Umbilical cord (tissue), 2 donors: ENCODE results near the gene STAM. TPM values are rescaled to one million over a fixed set of nuclear protein-coding genes. Genes with fewer than 3 reads are reported as not detected.

Experiments
- DNase-seq: peaks from one replicate; pipeline ENCODE4 v3.0.0-alpha.2; 2015; ENCODE audit warnings: low spot score
- total RNA-seq: library from RNA; depleted of rRNA; stranded (reverse); fragments of >200 nt; gene quantifications from one replicate; pipeline ENCODE4 v1.2.3, GENCODE V29; 2014; ENCODE audit warnings: low replicate concordance; ENCODE audit not compliant: insufficient read depth

The STAM gene
- total RNA-seq, 1 donor from 2014 or later = 14.7 TPM

DNA sequence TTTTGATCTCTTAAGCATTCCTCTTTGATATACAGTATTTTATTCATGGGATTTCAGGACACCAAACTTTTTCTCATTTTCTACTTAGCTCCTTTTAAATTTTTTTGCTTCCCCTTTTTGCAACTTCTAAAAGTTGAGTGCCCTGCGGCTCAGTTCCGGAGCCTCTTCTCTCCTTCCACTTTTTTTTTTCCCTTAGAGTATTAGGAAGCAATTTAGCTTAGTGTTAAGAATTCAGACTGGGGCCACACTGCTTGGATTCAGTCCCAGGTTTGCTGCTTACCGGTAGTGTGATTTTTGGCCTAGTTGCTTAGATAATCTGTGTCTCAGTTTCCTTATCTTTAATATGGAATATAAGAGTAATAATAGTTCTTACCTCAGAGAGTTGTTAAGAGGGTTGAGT lies 3.4 kb downstream of the STAM start:
- no peak for DNase-seq

- DNase-seq = no peak
Observed at GRCh38 chr10:17648243-17649035, 4.5 kb downstream of the STAM start.

- no peak for DNase-seq
Observed at GRCh38 chr10:17649052-17649451, 5.1 kb downstream of the STAM start.

- DNase-seq = peak; percentile 20
Observed at GRCh38 chr10:17649836-17650235, 5.9 kb downstream of the STAM start.

DNA sequence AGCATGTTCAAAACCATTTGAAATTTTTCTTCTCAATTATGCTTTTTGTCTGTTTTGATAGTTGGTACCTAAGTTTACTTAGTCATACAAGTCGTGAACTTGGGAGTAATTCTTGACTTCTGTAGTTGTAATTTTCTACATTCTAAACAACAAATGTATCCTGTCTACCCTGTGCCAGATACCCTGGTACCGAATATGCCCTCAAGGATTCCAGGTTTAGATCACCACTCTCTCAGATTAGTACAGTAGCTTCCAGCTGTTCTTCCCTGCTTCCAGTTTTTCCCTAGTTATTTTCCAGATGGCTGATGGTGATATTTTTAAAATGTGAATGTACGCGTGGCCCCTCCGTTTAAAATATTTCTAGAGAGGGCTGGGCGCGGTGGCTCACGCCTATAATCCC lies 6.5 kb downstream of the STAM start:
- DNase-seq = no peak

DNA sequence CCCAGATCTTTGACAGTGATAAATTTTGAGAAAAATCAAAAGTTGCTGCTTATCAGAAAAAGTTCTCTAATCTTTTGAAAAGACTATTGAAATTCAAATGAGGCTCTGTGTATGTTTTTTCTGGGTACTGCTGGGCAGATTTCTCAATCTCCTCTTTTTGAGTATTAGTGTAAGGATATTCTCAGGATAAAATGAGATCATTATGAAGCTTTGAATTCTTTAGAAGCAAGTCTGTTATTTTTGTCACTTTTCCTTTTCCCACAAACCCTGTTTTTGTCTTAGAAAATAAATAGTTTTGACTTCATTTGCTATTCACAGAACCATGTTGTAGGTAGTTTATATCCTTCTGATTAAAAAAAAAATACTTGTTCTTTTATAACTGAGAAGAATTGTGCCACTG lies 7.9 kb downstream of the STAM start:
- DNase-seq = peak; percentile 38

DNA sequence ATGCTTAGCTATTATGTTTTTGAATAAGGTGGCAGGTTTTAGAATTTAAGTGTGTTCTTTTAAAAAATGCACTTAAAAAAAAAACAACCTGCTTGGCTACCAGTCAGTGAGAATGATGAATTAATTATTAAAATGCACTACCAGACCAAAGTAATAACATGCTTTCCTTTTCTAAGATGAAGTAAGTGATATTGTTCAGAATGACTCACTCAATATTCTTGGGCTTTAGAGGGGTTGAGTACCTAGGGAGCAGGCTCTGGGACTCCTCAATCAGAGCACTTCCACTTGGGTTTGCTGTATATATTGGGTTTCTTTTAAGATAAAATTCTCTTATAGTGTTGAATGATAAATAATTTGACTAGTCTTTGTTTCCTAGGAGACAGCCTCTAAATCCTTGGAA lies 8.6 kb downstream of the STAM start:
- no peak for DNase-seq

DNA sequence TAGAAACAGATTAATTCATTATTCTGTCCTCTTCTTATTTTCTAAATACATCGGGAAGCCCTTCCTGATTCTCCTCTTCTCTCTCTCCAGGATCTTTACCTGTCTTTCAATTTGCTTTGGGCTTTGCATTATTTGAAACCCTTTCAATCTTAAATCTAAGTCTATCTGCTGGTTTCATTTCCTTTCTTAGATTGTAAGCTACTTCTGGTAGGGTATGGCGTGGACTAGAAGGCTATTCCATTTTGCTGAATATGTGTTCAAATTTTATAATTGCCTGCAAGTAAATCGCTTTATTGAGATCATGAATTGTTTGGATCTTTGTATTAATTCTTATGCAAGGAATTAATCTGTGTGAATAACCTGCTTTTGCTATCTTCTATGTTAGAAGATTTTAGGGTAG lies 11.1 kb downstream of the STAM start:
- DNase-seq = no peak

DNA sequence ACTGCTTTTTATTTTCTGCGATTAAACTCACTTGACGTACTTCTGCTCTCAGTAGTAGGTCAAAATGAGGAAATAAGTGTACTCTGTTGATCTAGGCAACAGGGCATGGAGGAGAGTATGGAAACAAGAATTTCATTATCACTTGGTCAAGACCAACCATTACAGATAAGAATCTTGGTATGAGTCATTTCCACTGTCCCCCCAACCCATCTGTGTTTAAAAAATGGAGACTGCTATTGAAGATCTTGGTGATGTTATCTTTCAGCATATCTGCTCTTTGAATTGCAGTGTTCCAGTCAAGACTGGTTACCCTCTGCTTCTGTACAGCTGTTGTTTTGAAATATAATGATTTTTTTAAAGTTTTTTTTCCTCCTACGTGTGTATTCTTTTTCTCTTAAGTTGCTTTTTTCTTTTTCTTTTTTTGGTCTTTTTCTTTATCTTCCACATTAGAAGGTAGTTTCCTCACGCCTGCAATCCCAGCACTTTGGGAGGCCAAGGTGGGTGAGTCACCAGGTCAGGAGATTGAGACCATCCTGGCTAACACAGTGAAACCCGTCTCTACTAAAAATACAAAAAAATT lies 11.7 kb downstream of the STAM start:
- DNase-seq = no peak

DNA sequence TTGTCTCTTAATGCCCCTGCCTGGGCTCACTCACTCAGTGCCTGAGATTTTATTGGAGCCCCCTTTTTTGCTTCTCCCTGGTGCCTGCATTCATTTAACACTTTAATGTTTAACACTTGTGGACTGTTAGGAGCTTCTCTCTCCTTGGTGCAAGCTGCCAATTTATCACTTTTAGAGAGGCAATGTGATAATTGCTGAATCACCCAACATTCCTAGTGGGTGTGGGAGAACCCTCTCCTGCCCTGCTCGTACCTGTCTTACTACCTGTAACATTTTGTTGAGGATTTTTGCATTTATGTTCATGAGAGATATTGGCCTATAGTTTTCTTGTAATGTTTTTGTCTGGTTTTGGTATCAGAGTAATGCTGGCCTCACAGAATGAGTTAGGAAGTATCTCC lies 13.2 kb downstream of the STAM start:
- DNase-seq = no peak

DNA sequence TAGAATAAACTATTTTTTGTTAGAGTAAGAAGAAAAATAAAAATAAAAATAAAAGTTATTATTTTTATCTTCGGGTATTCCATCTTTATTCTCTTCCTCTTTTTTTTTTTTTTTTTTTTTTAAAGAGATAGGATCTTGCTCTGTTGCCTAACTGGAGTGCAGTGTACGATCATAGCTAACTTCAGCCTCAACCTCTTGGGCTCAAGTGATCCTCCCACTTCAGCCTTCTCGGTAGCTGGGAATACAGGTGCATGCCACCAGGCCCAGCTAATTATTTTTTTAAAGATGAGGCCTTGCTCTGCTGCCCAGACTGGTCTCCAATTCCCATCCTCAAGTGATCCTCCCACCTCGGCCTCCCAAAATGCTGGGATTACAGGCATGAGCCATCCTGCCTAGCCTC lies 15.4 kb downstream of the STAM start:
- DNase-seq = no peak

GRCh38 chr10:17660921-17661320 lies 17.0 kb downstream of the STAM start:
- DNase-seq = no peak

GRCh38 chr10:17661510-17661909 lies 17.6 kb downstream of the STAM start:
- DNase-seq = no peak

DNA sequence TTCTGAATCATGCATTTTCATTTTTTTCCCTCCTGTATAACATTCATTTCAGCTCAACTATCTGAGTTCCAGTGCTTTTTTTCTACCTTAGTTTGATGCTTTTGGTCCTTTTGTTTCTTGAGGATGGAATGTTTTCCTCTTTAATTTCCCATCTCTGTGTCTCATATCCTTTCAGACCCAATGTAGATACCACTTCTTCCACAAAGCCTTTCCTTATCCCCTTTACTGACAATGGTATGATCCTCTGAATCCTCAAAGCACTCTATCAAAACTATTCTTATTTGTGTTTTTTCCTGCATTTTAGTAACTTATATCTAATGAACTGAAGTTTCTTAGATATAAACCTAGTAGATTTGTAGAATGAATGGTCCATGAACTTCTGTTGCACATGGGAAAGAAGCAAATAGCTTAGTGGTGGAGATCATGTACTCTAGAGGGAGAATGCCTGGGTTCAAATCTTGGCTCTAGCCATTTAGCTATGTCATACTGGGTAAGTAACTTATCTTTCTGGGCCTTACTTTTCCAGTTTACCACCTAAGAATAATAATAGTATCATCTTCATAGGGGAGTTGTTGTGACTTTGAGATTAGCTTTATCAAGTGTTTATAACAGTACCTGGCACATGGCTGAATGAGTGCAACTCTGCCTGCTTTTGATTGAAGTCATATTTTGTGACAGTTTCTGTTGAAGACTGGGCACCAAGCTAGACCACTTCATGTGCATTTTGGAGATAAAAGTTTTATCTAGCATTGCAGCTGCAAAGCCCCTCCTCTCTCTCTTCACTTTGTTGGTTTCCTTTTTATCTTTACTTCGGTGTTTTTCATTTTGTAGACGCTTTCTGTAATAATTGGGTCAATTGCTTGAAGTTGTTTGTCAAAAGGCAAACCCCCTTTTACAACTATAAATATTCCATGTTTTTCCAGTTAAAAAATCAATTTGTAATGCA lies 18.5 kb downstream of the STAM start:
- no peak for DNase-seq

DNA sequence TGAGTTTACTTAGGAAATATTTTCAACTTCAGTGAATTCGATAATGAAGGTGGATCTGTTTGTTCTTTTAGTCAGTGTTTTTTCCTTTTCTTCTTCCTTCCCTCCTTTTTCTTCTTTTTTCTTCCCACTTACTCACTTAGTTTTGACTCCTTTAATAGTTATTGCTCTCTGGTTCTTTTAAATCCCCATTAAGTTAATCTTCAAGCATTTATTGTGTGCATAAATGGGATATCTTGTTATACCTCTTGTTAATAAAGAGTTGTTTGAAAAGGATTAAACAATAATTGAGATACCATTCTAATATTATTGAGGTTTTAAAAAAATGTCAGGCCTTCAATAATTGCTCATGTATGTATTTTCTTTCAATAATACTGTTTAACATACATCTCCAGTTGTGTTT lies 19.5 kb downstream of the STAM start:
- DNase-seq = no peak

DNA sequence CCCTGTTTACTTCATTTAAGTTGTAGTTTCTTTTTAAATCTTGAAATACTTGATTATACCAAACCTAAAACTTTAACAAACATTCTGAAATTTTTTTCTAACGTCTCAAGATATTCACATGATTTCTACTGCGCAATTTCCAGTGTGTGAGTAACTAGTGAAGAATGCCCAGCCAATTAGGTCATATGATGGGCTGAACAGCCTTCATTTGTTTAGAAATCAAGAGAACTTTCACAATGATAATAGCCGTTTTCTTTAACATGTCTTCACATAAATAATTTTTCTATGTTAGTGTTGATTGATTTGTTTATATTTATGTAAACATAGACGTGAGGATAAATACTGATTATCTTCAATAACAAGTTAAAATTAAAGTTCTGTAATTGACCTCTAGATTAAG lies 21.8 kb downstream of the STAM start:
- DNase-seq = peak; percentile 51

- no peak for DNase-seq
Observed at GRCh38 chr10:17668435-17669184, 24.7 kb downstream of the STAM start.

GRCh38 chr10:17669185-17669872 lies 25.4 kb downstream of the STAM start:
- no peak for DNase-seq

GRCh38 chr10:17671307-17671706 lies 27.4 kb downstream of the STAM start:
- no peak for DNase-seq

GRCh38 chr10:17673471-17674061 lies 29.6 kb downstream of the STAM start:
- DNase-seq = peak; percentile 90

DNA sequence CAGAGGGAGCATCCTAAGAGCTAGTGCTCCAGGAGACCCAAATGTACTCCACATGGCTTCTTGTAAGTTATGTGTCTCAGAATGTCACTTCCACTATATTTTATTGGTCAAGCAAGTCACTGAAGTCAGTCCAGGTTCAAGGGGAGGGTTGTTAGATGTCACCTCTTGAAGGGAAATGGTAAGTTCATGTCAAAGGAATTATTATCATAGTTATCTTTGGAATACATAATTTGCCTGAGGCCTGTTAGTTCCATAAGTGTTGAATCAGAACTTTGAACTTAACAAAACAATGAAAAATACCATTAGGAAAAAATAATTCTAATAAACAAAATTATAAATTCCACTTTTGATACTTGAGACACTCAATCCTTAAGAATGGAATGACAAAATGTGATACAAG lies 30.6 kb downstream of the STAM start:
- no peak for DNase-seq
